Measurements from ENCODE around the gene WNT3A.

DNA sequence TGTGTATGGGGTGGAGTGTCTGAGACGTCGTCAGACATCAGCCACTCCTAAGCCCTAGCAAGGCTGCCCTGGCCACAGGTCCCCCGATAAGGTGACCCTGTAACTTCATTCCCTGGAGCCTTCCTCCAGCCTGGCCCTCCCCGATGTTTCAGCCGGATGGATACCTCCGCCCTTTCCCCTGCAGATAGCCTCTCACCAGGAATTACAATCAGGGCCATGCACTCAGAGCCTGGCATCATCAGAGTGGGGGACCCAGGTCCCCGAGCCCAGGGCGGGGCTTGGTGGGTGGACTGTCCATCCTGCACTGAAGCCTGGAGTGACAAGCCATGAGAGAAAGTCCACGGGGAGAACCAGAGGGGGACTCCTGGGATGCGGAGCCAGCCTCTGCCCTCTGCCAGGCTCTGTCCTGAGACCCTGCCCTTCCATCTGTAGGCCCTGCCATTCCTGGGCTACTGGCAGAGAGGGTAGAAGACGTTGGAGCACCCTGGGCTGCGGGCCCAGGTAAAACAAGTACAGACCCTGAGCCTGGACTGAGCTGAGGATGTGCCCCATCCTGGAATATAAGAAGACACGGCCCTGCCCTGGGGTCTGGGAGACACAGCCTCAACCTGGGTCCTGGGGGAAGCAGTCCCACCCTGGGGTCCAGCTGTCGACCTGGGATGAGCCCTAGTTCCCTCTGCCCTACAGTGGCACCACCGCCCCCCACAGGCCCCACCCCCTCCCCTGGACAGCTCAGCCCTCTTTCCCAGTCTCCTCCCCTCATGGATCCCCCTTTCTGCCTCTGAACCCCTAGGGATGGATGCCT, 58.9 kb downstream of the WNT3A start:
- no peak for TF ChIP-seq POLR2AphosphoS5 (IDR thresholded peaks at IDR 0.05; ENCODE audit: low read depth)
- TF ChIP-seq, protein P1, sequence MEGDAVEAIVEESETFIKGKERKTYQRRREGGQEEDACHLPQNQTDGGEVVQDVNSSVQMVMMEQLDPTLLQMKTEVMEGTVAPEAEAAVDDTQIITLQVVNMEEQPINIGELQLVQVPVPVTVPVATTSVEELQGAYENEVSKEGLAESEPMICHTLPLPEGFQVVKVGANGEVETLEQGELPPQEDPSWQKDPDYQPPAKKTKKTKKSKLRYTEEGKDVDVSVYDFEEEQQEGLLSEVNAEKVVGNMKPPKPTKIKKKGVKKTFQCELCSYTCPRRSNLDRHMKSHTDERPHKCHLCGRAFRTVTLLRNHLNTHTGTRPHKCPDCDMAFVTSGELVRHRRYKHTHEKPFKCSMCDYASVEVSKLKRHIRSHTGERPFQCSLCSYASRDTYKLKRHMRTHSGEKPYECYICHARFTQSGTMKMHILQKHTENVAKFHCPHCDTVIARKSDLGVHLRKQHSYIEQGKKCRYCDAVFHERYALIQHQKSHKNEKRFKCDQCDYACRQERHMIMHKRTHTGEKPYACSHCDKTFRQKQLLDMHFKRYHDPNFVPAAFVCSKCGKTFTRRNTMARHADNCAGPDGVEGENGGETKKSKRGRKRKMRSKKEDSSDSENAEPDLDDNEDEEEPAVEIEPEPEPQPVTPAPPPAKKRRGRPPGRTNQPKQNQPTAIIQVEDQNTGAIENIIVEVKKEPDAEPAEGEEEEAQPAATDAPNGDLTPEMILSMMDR (IDR thresholded peaks at IDR 0.05; ENCODE audit: insufficient read depth, low read length) = no peak
- no peak for TF ChIP-seq GABPA (IDR thresholded peaks at IDR 0.05; ENCODE audit: low read depth)
- no peak for TF ChIP-seq SPI1 (IDR thresholded peaks at IDR 0.05; ENCODE audit: borderline replicate concordance, low read depth)
- TF ChIP-seq, protein P2, sequence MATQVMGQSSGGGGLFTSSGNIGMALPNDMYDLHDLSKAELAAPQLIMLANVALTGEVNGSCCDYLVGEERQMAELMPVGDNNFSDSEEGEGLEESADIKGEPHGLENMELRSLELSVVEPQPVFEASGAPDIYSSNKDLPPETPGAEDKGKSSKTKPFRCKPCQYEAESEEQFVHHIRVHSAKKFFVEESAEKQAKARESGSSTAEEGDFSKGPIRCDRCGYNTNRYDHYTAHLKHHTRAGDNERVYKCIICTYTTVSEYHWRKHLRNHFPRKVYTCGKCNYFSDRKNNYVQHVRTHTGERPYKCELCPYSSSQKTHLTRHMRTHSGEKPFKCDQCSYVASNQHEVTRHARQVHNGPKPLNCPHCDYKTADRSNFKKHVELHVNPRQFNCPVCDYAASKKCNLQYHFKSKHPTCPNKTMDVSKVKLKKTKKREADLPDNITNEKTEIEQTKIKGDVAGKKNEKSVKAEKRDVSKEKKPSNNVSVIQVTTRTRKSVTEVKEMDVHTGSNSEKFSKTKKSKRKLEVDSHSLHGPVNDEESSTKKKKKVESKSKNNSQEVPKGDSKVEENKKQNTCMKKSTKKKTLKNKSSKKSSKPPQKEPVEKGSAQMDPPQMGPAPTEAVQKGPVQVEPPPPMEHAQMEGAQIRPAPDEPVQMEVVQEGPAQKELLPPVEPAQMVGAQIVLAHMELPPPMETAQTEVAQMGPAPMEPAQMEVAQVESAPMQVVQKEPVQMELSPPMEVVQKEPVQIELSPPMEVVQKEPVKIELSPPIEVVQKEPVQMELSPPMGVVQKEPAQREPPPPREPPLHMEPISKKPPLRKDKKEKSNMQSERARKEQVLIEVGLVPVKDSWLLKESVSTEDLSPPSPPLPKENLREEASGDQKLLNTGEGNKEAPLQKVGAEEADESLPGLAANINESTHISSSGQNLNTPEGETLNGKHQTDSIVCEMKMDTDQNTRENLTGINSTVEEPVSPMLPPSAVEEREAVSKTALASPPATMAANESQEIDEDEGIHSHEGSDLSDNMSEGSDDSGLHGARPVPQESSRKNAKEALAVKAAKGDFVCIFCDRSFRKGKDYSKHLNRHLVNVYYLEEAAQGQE (IDR thresholded peaks at IDR 0.05; ENCODE audit: insufficient replicate concordance, low read depth) = no peak

All from HL-60 (cell line).